CD4-positive, alpha-beta T cell (primary cell): ENCODE results near the gene MON2. TPM values are rescaled to one million over a fixed set of nuclear protein-coding genes. Genes with fewer than 3 reads are reported as not detected.

Experiments used
- ATAC-seq: fragments of 200-7000 bp; cut with Tn5 transposase; one replicate; pipeline ENCODE4 v1.10.0; 2022; ENCODE audit warnings: mild to moderate bottlenecking; ENCODE audit not compliant: poor library complexity
- CTCF ChIA-PET: fragments of 350-600 bp; sonication (Branson Sonifier 250); formaldehyde crosslinking; loops from one replicate; lab custom pipeline; 2021; ENCODE audit warnings: antibody characterized with exemption, inconsistent platforms; lab: Charles Lee
- POLR2A ChIA-PET: fragments of 350-600 bp; sonication (Branson Sonifier 250); formaldehyde crosslinking; loops from one replicate; lab custom pipeline; 2021; ENCODE audit warnings: antibody characterized with exemption, inconsistent platforms; lab: Charles Lee
- DNase-seq, 14 experiments: peaks; one replicate each; pipeline ENCODE4 v3.0.0-alpha.2; 2013 to 2020; ENCODE audit warnings: mixed read lengths in 2 of 14
- H3K27ac ChIP-seq, 2 donors: one replicate each; pipeline versions ENCODE4 v1.5.1 to v1.7.0; 2013; ENCODE audit warnings: low read length in 2 of 2, low read depth in 1 of 2, mild to moderate bottlenecking in 1 of 2
- H3K27me3 ChIP-seq, 2 experiments: 1 replicate in 1 of 2; 2 replicates in 1 of 2; pipeline versions ENCODE4 v1.6.1 to v1.7.0; 2013; ENCODE audit warnings: low read length in 2 of 2, control low read depth in 1 of 2, mild to moderate bottlenecking in 1 of 2, moderate library complexity in 1 of 2; ENCODE audit not compliant: insufficient read depth in 2 of 2, control insufficient read depth in 1 of 2
- H3K36me3 ChIP-seq: one replicate; pipeline ENCODE4 v1.6.1; 2013; ENCODE audit warnings: low read length, control low read depth; ENCODE audit not compliant: insufficient read depth
- H3K4me1 ChIP-seq: one replicate; pipeline ENCODE4 v1.6.1; 2013; ENCODE audit warnings: low read length, control low read depth; ENCODE audit not compliant: insufficient read depth
- H3K4me3 ChIP-seq: one replicate; pipeline ENCODE4 v1.5.1; 2013; ENCODE audit warnings: mild to moderate bottlenecking, low read length, moderate library complexity
- H3K9me3 ChIP-seq, 2 experiments: 1 replicate in 1 of 2; 2 replicates in 1 of 2; pipeline versions ENCODE4 v1.6.1 to v1.7.0; 2013; ENCODE audit warnings: low read length in 2 of 2, mild to moderate bottlenecking in 2 of 2, control low read depth in 1 of 2, moderate library complexity in 1 of 2; ENCODE audit not compliant: control insufficient read depth in 1 of 2, insufficient read depth in 1 of 2
- H3K27ac Mint-ChIP-seq: one replicate; pipeline ENCODE4 v1.8.0; 2020; ENCODE audit warnings: mixed read lengths
- H3K27me3 Mint-ChIP-seq: one replicate; pipeline ENCODE4 v1.8.0; 2021; ENCODE audit warnings: mixed read lengths
- H3K36me3 Mint-ChIP-seq: one replicate; pipeline ENCODE4 v1.8.0; 2021; ENCODE audit warnings: low read depth, mixed read lengths
- H3K4me1 Mint-ChIP-seq: one replicate; pipeline ENCODE4 v1.8.0; 2021; ENCODE audit warnings: low read depth, mixed read lengths
- H3K4me3 Mint-ChIP-seq: one replicate; pipeline ENCODE4 v1.8.0; 2020; ENCODE audit warnings: mild to moderate bottlenecking, mixed read lengths
- H3K9me3 Mint-ChIP-seq: one replicate; pipeline ENCODE4 v1.8.0; 2020; ENCODE audit warnings: mixed read lengths
- intact Hi-C, 2 experiments: fragments of 100-400 bp; cut with DNase I in 1 of 2; cut with micrococcal nuclease in 1 of 2; formaldehyde crosslinking; loops; one replicate each; pipeline versions ENCODE4 v1.15.1 to v1.9.0; 2023 to 2025; cut with DNase I, micrococcal nuclease
- total RNA-seq, 174 experiments: library from RNA in 2 of 174; stranded (reverse) in 2 of 174; gene quantifications; one replicate each; pipeline ENCODE4 v1.2.3 and lab custom pipeline; 2021 to 2026
- TF ChIP-seq, protein P1 (sequence below): fragments of 200-600 bp; IDR thresholded peaks from one replicate; pipeline ENCODE4 v1.8.0; 2022; ENCODE audit warnings: antibody characterized with exemption, mild to moderate bottlenecking

MON2 gene
- total RNA-seq, 2 experiments from 2014 or later: 51.8 to 52.6 TPM

DNA sequence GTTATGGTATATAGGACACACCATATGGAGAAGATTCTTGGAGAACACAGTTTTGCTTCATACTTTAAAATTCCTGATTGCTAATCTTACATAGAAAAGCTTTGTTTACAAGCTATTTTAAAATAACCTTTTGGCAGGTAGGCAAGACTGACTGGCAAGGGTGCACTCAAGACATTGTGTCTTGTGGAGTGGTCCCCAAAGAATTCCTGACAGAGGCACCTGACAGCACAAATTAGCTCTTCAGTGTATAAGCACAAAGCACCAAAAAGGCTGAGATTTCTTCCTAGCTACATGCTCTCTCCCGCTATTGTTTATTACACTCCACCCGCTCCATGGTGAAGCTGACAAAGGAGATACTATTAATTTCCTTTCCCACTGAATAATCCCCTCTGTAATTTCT, 139.4 kb downstream of the MON2 start:
- DNase-seq (no peak), ATAC-seq (no peak)
- no peaks in the 10 kb centered on the region for H3K27me3 ChIP-seq
- ChIA-PET POLR2A (interaction anchor here (0.6 to 0.7 kb wide), 2 partner anchors 14 to 92 kb away, joined by 3 read pairs; no protein-coding TSS in a partner anchor), CTCF (interaction anchor here (1.2 kb wide), 2 partner anchors 24 to 36 kb away, joined by 3 to 4 read pairs; no protein-coding TSS in a partner anchor)
- Mint-ChIP-seq H3K27me3 (no peaks in the 10 kb centered on the region), H3K36me3 (peaks cover 19% of the 10 kb centered on the region), H3K4me3 (peak overlapping the region; percentile 99), H3K27ac (peak overlapping the region; percentile 100), H3K4me1 (peaks cover 42% of the 10 kb centered on the region), H3K9me3 (no peaks in the 10 kb centered on the region)
- no peak overlapping the region for H3K27ac ChIP-seq
- H3K4me1 ChIP-seq: peaks cover 11% of the 10 kb centered on the region
- no peaks in the 10 kb centered on the region for H3K9me3 ChIP-seq
- TF ChIP-seq, protein P1, sequence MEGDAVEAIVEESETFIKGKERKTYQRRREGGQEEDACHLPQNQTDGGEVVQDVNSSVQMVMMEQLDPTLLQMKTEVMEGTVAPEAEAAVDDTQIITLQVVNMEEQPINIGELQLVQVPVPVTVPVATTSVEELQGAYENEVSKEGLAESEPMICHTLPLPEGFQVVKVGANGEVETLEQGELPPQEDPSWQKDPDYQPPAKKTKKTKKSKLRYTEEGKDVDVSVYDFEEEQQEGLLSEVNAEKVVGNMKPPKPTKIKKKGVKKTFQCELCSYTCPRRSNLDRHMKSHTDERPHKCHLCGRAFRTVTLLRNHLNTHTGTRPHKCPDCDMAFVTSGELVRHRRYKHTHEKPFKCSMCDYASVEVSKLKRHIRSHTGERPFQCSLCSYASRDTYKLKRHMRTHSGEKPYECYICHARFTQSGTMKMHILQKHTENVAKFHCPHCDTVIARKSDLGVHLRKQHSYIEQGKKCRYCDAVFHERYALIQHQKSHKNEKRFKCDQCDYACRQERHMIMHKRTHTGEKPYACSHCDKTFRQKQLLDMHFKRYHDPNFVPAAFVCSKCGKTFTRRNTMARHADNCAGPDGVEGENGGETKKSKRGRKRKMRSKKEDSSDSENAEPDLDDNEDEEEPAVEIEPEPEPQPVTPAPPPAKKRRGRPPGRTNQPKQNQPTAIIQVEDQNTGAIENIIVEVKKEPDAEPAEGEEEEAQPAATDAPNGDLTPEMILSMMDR: no peak
- intact Hi-C loops: no loop called here
- H3K36me3 ChIP-seq: no peaks in the 10 kb centered on the region
- H3K4me3 ChIP-seq: no peak overlapping the region

DNA sequence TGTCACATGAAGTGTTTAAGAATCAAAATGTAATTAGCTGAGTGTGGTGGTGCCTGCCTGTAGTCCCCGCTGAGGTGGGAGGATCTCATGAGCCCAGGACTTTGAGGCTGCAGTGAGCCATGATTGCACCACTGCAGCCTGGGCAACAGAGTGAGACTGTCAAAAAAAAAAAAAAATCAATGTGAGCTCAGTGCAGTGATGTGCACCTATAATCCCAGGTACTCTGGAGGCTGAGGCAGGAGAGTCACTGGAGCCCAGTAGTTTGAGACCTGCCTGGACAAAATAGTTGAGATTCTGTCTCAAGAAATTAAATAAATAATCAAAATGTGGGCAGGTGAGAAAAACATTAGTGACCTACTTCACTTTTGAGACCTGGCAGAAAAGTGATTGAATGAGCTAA, 140.0 kb downstream of the MON2 start:
- no peaks in the 10 kb centered on the region for H3K9me3 ChIP-seq
- H3K36me3 Mint-ChIP-seq: peaks cover 19% of the 10 kb centered on the region
- H3K27ac Mint-ChIP-seq: no peak overlapping the region
- peaks cover 37% of the 10 kb centered on the region for H3K4me1 Mint-ChIP-seq
- CTCF ChIA-PET: interaction anchor here (1.2 kb wide), 2 partner anchors 25 to 35 kb away, joined by 3 to 4 read pairs; no protein-coding TSS in a partner anchor
- H3K4me3 ChIP-seq: no peak overlapping the region
- H3K27me3 Mint-ChIP-seq: no peaks in the 10 kb centered on the region
- H3K36me3 ChIP-seq: no peaks in the 10 kb centered on the region
- no peaks in the 10 kb centered on the region for H3K27me3 ChIP-seq
- intact Hi-C loops: no loop called here
- H3K27ac ChIP-seq: no peak overlapping the region
- H3K4me1 ChIP-seq: peaks cover 10% of the 10 kb centered on the region
- ATAC-seq: no peak
- H3K4me3 Mint-ChIP-seq: peak overlapping the region; percentile 35
- H3K9me3 Mint-ChIP-seq: no peaks in the 10 kb centered on the region
- no peak for DNase-seq
- POLR2A ChIA-PET: no interaction called here
- TF ChIP-seq, protein P1: no peak

DNA sequence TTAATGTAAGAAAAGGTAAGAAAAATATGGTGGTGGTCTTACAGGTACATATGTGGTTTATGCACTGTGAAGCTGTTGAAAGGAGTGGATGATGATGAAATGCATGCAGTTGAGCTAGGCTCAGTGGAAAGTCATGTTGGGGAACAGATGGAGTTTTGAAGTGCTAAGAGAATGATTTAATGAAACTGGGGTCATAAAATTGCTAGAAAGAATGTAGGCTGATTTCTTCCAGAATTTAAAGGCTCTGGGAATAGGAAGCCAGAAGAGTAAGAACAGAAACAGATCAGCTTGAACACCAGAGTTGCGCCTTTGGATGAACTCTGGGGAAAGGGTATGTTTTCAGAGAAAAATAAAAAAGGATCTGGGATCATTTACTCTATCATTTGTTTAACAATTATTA, 146.5 kb downstream of the MON2 start:
- H3K36me3 Mint-ChIP-seq: no peaks in the 10 kb centered on the region
- intact Hi-C loops: no loop called here
- ATAC-seq: no peak
- Histone ChIP-seq H3K4me1 (no peaks in the 10 kb centered on the region), H3K27ac (no peak overlapping the region), H3K4me3 (no peak overlapping the region), H3K9me3 (no peaks in the 10 kb centered on the region), H3K36me3 (no peaks in the 10 kb centered on the region), H3K27me3 (no peaks in the 10 kb centered on the region)
- no peaks in the 10 kb centered on the region for H3K27me3 Mint-ChIP-seq
- H3K9me3 Mint-ChIP-seq: no peaks in the 10 kb centered on the region
- ChIA-PET POLR2A (interaction anchor here (1.4 kb wide), 1 partner anchor 9 kb away, joined by 3 read pairs; no protein-coding TSS in a partner anchor), CTCF (no interaction called here)
- H3K27ac Mint-ChIP-seq: no peak overlapping the region
- H3K4me3 Mint-ChIP-seq: no peak overlapping the region
- DNase-seq: no peak
- TF ChIP-seq, protein P1: no peak
- no peaks in the 10 kb centered on the region for H3K4me1 Mint-ChIP-seq
